Activated CD4-positive, CD25-positive, alpha-beta regulatory T cell treated with anti-CD3 and anti-CD28 coated beads, Interleukin-2, amount 50 U/mL, for 16 hours (primary cell): ENCODE measurements around the gene ALOX15.
"Not testable (repeated sequence)": the region's sequence is repeated elsewhere in the genome, so short reads cannot be mapped to it uniquely, and the experiment has no call there.

Experiments used
- DNase-seq: peaks from one replicate; pipeline ENCODE4 v3.0.0-alpha.2; 2020; ENCODE audit warnings: low read depth, low spot score

Gene ALOX15

GRCh38 chr17:4594931-4595684, 46.4 kb downstream of the ALOX15 start:
- no peak for DNase-seq

GRCh38 chr17:4594406-4594805, 47.1 kb downstream of the ALOX15 start:
- no peak for DNase-seq

GRCh38 chr17:4593021-4593421, 48.5 kb downstream of the ALOX15 start:
- DNase-seq: no peak

GRCh38 chr17:4592240-4593005, 49.1 kb downstream of the ALOX15 start:
- DNase-seq: no peak

GRCh38 chr17:4591529-4591928, 49.9 kb downstream of the ALOX15 start:
- DNase-seq: no peak

GRCh38 chr17:4590981-4591453, 50.5 kb downstream of the ALOX15 start:
- DNase-seq: no peak

- not testable (repeated sequence) for DNase-seq
Measured at GRCh38 chr17:4590042-4590441, 51.4 kb downstream of the ALOX15 start.

GRCh38 chr17:4588898-4589625, 52.4 kb downstream of the ALOX15 start:
- DNase-seq: no peak

- no peak for DNase-seq
Measured at GRCh38 chr17:4588391-4588790, 53.1 kb downstream of the ALOX15 start.

- no peak for DNase-seq
Measured at GRCh38 chr17:4587803-4588202, 53.7 kb downstream of the ALOX15 start.

- no peak for DNase-seq
Measured at GRCh38 chr17:4587195-4587594, 54.3 kb downstream of the ALOX15 start.

GRCh38 chr17:4586043-4586442, 55.4 kb downstream of the ALOX15 start:
- no peak for DNase-seq

- DNase-seq: no peak
Measured at GRCh38 chr17:4585638-4585994, 55.9 kb downstream of the ALOX15 start.

- DNase-seq: no peak
Measured at GRCh38 chr17:4584917-4585637, 56.4 kb downstream of the ALOX15 start.

- DNase-seq: no peak
Measured at GRCh38 chr17:4584101-4584916, 57.2 kb downstream of the ALOX15 start, which contains the start of gene SMTNL2. TSS of gene SMTNL2 (plus strand) at chr17:4584529. CDS start at chr17:4584606, 77 bp downstream.

GRCh38 chr17:4583782-4584100, 57.7 kb downstream of the ALOX15 start:
- DNase-seq: no peak

- no peak for DNase-seq
Measured at GRCh38 chr17:4583206-4583605, 58.3 kb downstream of the ALOX15 start.

GRCh38 chr17:4582691-4583090, 58.8 kb downstream of the ALOX15 start:
- DNase-seq: no peak

- DNase-seq: no peak
Measured at GRCh38 chr17:4582101-4582501, 59.4 kb downstream of the ALOX15 start.
